ENCODE data around the gene NRXN3.

DNA sequence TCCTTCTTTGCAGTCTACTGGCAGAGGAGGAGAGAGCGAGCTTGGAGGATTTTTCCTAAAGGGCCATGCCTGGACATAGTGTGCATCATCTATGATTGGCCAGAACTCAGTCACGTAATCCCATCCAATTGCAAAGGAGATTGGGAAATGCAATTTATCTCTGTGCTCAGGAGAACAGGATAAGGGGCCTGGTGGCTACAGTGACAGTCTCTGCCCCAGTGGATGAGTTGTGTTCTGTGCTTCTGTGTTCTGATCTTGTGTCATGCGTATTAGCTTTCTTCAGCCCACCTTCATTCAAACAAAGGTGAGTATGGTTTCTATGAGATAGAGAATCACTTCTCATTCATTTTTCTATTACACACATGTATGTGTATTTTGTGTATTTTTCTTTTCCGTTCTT is 144.3 kb downstream of the NRXN3 start:
- TF ChIP-seq POLR2AphosphoS5 (IDR thresholded peaks at IDR 0.05): no peak
- TF ChIP-seq, protein P1, sequence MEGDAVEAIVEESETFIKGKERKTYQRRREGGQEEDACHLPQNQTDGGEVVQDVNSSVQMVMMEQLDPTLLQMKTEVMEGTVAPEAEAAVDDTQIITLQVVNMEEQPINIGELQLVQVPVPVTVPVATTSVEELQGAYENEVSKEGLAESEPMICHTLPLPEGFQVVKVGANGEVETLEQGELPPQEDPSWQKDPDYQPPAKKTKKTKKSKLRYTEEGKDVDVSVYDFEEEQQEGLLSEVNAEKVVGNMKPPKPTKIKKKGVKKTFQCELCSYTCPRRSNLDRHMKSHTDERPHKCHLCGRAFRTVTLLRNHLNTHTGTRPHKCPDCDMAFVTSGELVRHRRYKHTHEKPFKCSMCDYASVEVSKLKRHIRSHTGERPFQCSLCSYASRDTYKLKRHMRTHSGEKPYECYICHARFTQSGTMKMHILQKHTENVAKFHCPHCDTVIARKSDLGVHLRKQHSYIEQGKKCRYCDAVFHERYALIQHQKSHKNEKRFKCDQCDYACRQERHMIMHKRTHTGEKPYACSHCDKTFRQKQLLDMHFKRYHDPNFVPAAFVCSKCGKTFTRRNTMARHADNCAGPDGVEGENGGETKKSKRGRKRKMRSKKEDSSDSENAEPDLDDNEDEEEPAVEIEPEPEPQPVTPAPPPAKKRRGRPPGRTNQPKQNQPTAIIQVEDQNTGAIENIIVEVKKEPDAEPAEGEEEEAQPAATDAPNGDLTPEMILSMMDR (IDR thresholded peaks at IDR 0.05; ENCODE audit: poor library complexity, severe bottlenecking): no peak
- TF ChIP-seq EZH2 (IDR thresholded peaks at IDR 0.05; ENCODE audit: borderline replicate concordance, insufficient read depth, low read length, poor library complexity, severe bottlenecking): no peak
- no peak for TF ChIP-seq RAD21 (conservative IDR thresholded peaks at IDR 0.05)
- no peak for TF ChIP-seq SMC3 (conservative IDR thresholded peaks at IDR 0.05; ENCODE audit: poor library complexity)
- no peak for TF ChIP-seq EP300 (conservative IDR thresholded peaks at IDR 0.05; ENCODE audit: poor library complexity, severe bottlenecking)
- TF ChIP-seq TAF1 (IDR thresholded peaks at IDR 0.05; ENCODE audit: low read depth): no peak
- TF ChIP-seq, protein P2, sequence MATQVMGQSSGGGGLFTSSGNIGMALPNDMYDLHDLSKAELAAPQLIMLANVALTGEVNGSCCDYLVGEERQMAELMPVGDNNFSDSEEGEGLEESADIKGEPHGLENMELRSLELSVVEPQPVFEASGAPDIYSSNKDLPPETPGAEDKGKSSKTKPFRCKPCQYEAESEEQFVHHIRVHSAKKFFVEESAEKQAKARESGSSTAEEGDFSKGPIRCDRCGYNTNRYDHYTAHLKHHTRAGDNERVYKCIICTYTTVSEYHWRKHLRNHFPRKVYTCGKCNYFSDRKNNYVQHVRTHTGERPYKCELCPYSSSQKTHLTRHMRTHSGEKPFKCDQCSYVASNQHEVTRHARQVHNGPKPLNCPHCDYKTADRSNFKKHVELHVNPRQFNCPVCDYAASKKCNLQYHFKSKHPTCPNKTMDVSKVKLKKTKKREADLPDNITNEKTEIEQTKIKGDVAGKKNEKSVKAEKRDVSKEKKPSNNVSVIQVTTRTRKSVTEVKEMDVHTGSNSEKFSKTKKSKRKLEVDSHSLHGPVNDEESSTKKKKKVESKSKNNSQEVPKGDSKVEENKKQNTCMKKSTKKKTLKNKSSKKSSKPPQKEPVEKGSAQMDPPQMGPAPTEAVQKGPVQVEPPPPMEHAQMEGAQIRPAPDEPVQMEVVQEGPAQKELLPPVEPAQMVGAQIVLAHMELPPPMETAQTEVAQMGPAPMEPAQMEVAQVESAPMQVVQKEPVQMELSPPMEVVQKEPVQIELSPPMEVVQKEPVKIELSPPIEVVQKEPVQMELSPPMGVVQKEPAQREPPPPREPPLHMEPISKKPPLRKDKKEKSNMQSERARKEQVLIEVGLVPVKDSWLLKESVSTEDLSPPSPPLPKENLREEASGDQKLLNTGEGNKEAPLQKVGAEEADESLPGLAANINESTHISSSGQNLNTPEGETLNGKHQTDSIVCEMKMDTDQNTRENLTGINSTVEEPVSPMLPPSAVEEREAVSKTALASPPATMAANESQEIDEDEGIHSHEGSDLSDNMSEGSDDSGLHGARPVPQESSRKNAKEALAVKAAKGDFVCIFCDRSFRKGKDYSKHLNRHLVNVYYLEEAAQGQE (IDR thresholded peaks at IDR 0.05; ENCODE audit: borderline replicate concordance): no peak
- TF ChIP-seq MXI1 (conservative IDR thresholded peaks at IDR 0.05; ENCODE audit: poor library complexity, severe bottlenecking): no peak
